Measurements from ENCODE around the gene LEMD2. TPM values are rescaled to one million over a fixed set of nuclear protein-coding genes. Genes with fewer than 3 reads are reported as not detected.

Gene LEMD2
- total RNA-seq, 2 donors from 2014 or later: 57.4 to 77.2 TPM

DNA sequence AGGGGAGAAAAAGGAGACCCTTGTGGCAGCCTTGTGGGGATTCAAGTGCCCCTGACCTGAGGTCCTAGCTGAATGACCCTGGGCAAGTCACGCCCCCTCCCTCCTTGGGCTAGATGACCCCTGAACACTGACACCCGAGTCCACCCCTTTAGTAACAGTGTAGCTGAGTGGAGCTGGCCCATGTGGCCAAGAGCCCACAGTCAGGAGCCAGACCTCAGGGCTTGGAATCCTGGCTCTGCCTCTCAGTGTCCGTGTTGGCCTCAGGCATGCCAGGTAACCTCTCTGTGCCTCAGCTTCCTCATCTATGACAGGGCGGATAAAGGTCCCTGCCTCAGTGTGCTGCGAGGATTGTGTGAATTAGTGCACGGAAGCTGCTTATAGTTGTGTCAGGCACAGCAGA lies 56.5 kb downstream of the LEMD2 start:
- Histone ChIP-seq H3K27me3 (replicated peaks; ENCODE audit: insufficient read depth) (no peaks in the 10 kb centered on the region), H3K4me1 (ENCODE audit: control insufficient read depth in 1 of 2, low read depth in 2 of 2) (no peaks in the 10 kb centered on the region), H3K27ac (no peak overlapping the region), H3K36me3 (no peaks in the 10 kb centered on the region), H3K9me3 (no peaks in the 10 kb centered on the region), H3K4me3 (no peak overlapping the region)
- no peak for TF ChIP-seq CTCF (IDR thresholded peaks at IDR 0.05)
- no peak for ATAC-seq (ENCODE audit: insufficient number of reproducible peaks, low FRiP score, low read depth)
- no peak for DNase-seq (ENCODE audit: low spot score)

- no peaks in the 10 kb centered on the region for H3K9me3 ChIP-seq
- DNase-seq (ENCODE audit: low spot score) (no peak), ATAC-seq (ENCODE audit: insufficient number of reproducible peaks, low FRiP score, low read depth) (no peak)
- no peaks in the 10 kb centered on the region for H3K4me1 ChIP-seq (ENCODE audit: control insufficient read depth in 1 of 2, low read depth in 2 of 2)
- TF ChIP-seq CTCF (IDR thresholded peaks at IDR 0.05): no peak
- no peaks in the 10 kb centered on the region for H3K27me3 ChIP-seq (replicated peaks; ENCODE audit: insufficient read depth)
- no peaks in the 10 kb centered on the region for H3K36me3 ChIP-seq
- no peak overlapping the region for H3K4me3 ChIP-seq
- no peak overlapping the region for H3K27ac ChIP-seq
These were observed 57.1 kb downstream of the LEMD2 start for GRCh38 chr6:33731751-33732282.

- no peaks in the 10 kb centered on the region for H3K4me1 ChIP-seq (ENCODE audit: control insufficient read depth in 1 of 2, low read depth in 2 of 2)
- no peaks in the 10 kb centered on the region for H3K27me3 ChIP-seq (replicated peaks; ENCODE audit: insufficient read depth)
- TF ChIP-seq CTCF (IDR thresholded peaks at IDR 0.05): no peak
- H3K36me3 ChIP-seq: no peaks in the 10 kb centered on the region
- H3K4me3 ChIP-seq: no peak overlapping the region
- DNase-seq (ENCODE audit: low spot score): no peak
- H3K27ac ChIP-seq: no peak overlapping the region
- H3K9me3 ChIP-seq: no peaks in the 10 kb centered on the region
- no peak for ATAC-seq (ENCODE audit: insufficient number of reproducible peaks, low FRiP score, low read depth)
These were observed 57.9 kb downstream of the LEMD2 start for GRCh38 chr6:33731035-33731434.

- no peak overlapping the region for H3K4me3 ChIP-seq
- H3K27ac ChIP-seq: no peak overlapping the region
- DNase-seq (ENCODE audit: low spot score): no peak
- no peak for TF ChIP-seq CTCF (IDR thresholded peaks at IDR 0.05)
- H3K4me1 ChIP-seq (ENCODE audit: control insufficient read depth in 1 of 2, low read depth in 2 of 2): no peaks in the 10 kb centered on the region
- no peaks in the 10 kb centered on the region for H3K27me3 ChIP-seq (replicated peaks; ENCODE audit: insufficient read depth)
- H3K36me3 ChIP-seq: no peaks in the 10 kb centered on the region
- ATAC-seq (ENCODE audit: insufficient number of reproducible peaks, low FRiP score, low read depth): no peak
- no peaks in the 10 kb centered on the region for H3K9me3 ChIP-seq
These were observed 58.3 kb downstream of the LEMD2 start for GRCh38 chr6:33730611-33731010.

DNA sequence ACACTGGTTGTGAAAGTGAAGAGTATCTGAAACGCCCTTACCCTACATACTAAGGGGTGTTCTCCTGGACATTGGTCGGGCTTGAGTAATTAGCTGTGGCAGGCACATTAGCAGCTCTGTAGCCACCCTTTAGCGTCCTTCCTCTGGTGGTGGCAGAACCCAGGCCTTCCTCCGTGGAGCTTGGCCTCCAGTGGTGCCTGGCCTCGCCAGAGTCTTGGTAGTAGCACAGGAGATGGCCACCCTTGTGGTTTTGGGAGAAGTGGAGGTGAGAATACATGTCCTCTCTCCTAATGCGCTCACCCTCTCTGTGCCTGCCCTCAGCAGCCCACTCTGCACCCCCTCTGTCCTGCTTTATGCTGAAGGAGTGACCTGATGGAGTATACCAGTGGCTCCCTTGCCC lies 59.9 kb downstream of the LEMD2 start:
- H3K36me3 ChIP-seq: no peaks in the 10 kb centered on the region
- H3K27me3 ChIP-seq (replicated peaks; ENCODE audit: insufficient read depth): no peaks in the 10 kb centered on the region
- no peak overlapping the region for H3K4me3 ChIP-seq
- H3K4me1 ChIP-seq (ENCODE audit: control insufficient read depth in 1 of 2, low read depth in 2 of 2): no peaks in the 10 kb centered on the region
- no peaks in the 10 kb centered on the region for H3K9me3 ChIP-seq
- no peak overlapping the region for H3K27ac ChIP-seq
- ATAC-seq (ENCODE audit: insufficient number of reproducible peaks, low FRiP score, low read depth): no peak
- no peak for DNase-seq (ENCODE audit: low spot score)
- TF ChIP-seq CTCF (IDR thresholded peaks at IDR 0.05): no peak
